ENCODE results near the gene OPRL1. TPM values are rescaled to one million over a fixed set of nuclear protein-coding genes. Genes with fewer than 3 reads are reported as not detected.

OPRL1 gene
- total RNA-seq, 4 donors from 2014 or later = 0.21 to 1.5 (median 0.71) TPM

DNA sequence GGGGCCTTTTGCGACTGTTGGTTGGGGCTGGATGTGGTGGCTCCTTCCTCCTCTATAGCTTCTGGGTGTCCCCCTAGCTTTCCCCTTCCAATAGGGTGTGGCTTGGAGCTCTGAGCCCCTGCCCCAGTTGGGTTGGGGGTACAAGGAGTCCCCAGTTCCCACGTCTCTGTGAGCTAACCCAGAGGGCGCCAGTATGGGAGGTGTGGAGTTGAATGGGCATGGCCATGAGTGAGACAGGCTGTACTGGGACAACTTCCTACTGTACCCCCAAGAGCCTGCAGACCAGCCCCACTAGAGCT is 42.7 kb upstream of the OPRL1 start:
- Histone ChIP-seq H3K9me3 (no peaks in the 10 kb centered on the region), H3K4me3 (no peak overlapping the region), H3K27ac (no peak overlapping the region), H3K27me3 (peaks cover 0 to 54% of the 10 kb centered on the region in 2 donors), H3K36me3 (peaks cover 0 to 43% (median 0%) of the 10 kb centered on the region in 3 donors), H3K4me1 (peaks cover 0 to 46% (median 23%) of the 10 kb centered on the region in 4 donors)
- DNase-seq (ENCODE audit: low spot score in 2 of 2) = no peak
- WGBS, 2 donors = 71 to 74% methylated on average over 3 of the region's 3 CpGs
- TF ChIP-seq CTCF (IDR thresholded peaks at IDR 0.05) = no peak
- no peak for TF ChIP-seq POLR2A (IDR thresholded peaks at IDR 0.05)
- no peak for TF ChIP-seq EP300 (IDR thresholded peaks at IDR 0.05)

- H3K4me3 ChIP-seq = peak overlapping the region in 2 of 4 donors; percentile 52 to 54
- 11% methylated on average over 29 to 36 of the region's 36 CpGs for WGBS, 2 donors
- peaks cover 0 to 38% (median 0%) of the 10 kb centered on the region in 3 donors for H3K36me3 ChIP-seq
- H3K27me3 ChIP-seq = peaks cover 0 to 59% of the 10 kb centered on the region in 2 donors
- DNase-seq (ENCODE audit: low spot score in 2 of 2) = no peak
- no peaks in the 10 kb centered on the region for H3K9me3 ChIP-seq
- no peak for TF ChIP-seq CTCF (IDR thresholded peaks at IDR 0.05)
- TF ChIP-seq POLR2A (IDR thresholded peaks at IDR 0.05) = no peak
- no peak for TF ChIP-seq EP300 (IDR thresholded peaks at IDR 0.05)
- H3K4me1 ChIP-seq = peaks cover 0 to 50% (median 27%) of the 10 kb centered on the region in 4 donors
- no peak overlapping the region for H3K27ac ChIP-seq
These were observed 42.2 kb upstream of the OPRL1 start for GRCh38 chr20:64037498-64038213.

DNA sequence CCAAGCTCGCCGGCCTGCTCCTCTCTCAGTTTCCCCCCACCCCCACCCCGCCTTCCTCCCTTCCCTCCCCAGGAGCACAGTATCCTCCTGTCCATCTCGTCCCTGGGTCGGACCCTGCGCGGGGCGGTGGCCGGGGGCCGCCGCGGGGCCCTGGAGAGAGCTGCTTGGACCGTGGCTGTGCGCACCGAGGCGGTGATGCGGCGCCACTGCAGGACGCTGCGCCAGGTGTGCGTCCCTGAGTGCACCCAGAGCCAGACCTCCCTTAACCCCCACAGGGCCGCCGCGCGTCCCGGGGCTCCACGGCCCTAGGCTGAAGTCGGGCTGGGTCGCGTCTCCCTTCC is 41.7 kb upstream of the OPRL1 start:
- TF ChIP-seq CTCF (IDR thresholded peaks at IDR 0.05) = no peak
- Histone ChIP-seq H3K36me3 (peaks cover 0 to 33% (median 0%) of the 10 kb centered on the region in 3 donors), H3K27ac (peak overlapping the region in 1 of 4 donors; percentile 52), H3K4me3 (peak overlapping the region in 2 of 4 donors; percentile 52 to 54), H3K27me3 (peaks cover 0 to 63% of the 10 kb centered on the region in 2 donors), H3K4me1 (peaks cover 0 to 50% (median 27%) of the 10 kb centered on the region in 4 donors), H3K9me3 (no peaks in the 10 kb centered on the region)
- no peak for DNase-seq (ENCODE audit: low spot score in 2 of 2)
- WGBS, 2 donors = 2% methylated on average over 30 of the region's 30 CpGs; no CpG with 5 or more reads in 1 of the 2 donors

GRCh38 chr20:64038565-64039292 is 41.2 kb upstream of the OPRL1 start:
- Histone ChIP-seq H3K27ac (peak overlapping the region in 2 of 4 donors; percentile 52 to 68), H3K4me1 (peaks cover 0 to 50% (median 27%) of the 10 kb centered on the region in 4 donors), H3K4me3 (peak overlapping the region; percentile 3 to 54 (median 32)), H3K27me3 (peaks cover 0 to 65% of the 10 kb centered on the region in 2 donors), H3K9me3 (no peaks in the 10 kb centered on the region), H3K36me3 (peaks cover 0 to 27% (median 0%) of the 10 kb centered on the region in 3 donors)
- 1 to 2% methylated on average over 20 to 64 of the region's 91 CpGs for WGBS, 2 donors
- peak in 1 of 2 donors; percentile 33 for TF ChIP-seq EP300 (IDR thresholded peaks at IDR 0.05)
- peak; percentile 60 to 76 (median 73) for TF ChIP-seq CTCF (IDR thresholded peaks at IDR 0.05)
- TF ChIP-seq POLR2A (IDR thresholded peaks at IDR 0.05) = no peak
- DNase-seq (ENCODE audit: low spot score in 2 of 2) = no peak

Measured in tibial nerve (tissue), 4 donors.